ENCODE results near the gene LZTS3. TPM values are rescaled to one million over a fixed set of nuclear protein-coding genes. Genes with fewer than 3 reads are reported as not detected.
"Not testable (repeated sequence)": the region's sequence is repeated elsewhere in the genome, so short reads cannot be mapped to it uniquely, and the experiment has no call there.

LZTS3 gene
- total and polyA plus RNA-seq, 2 of the 13 experiments (the other 11 are each of a cell fraction or from before 2014, with no cell fraction given): 10.1 to 31.3 TPM

GRCh38 chr20:3125776-3126526 lies 47.4 kb downstream of the LZTS3 start (continued):
- TF ChIP-seq ZBTB33 (CRISPR knock-in tag; IDR thresholded peaks at IDR 0.05): peak; percentile 61; the same call in 1 of the 2 replicates
- TF ChIP-seq RAD21 (CRISPR knock-in tag; IDR thresholded peaks at IDR 0.05): 0 out of 2 replicates have a peak, but pooled peaks have one; percentile 23
- peak; percentile 91 for TF ChIP-seq BCL6 (CRISPR knock-in tag; IDR thresholded peaks at IDR 0.05)
- TF ChIP-seq HNF1A (IDR thresholded peaks at IDR 0.05; ENCODE audit: low read depth): peak; percentile 62; the same call in 1 of the 2 replicates
- not testable (repeated sequence) for TF ChIP-seq HNF1A (CRISPR knock-in tag; IDR thresholded peaks at IDR 0.05; ENCODE audit: borderline replicate concordance); FOXA1 (IDR thresholded peaks at IDR 0.05); FOXP1 (IDR thresholded peaks at IDR 0.05)
- TF ChIP-seq FOXA1 (CRISPR knock-in tag; IDR thresholded peaks at IDR 0.05): 0 out of 2 replicates have a peak, but pooled peaks have one; percentile 22
- peak in 1 of 2 experiments; percentile 65; a peak in 1 of 4 replicates for TF ChIP-seq NR2F1 (CRISPR knock-in tag; IDR thresholded peaks at IDR 0.05)
- TF ChIP-seq ZGPAT (CRISPR knock-in tag; IDR thresholded peaks at IDR 0.05): peak; percentile 64; the same call in 1 of the 2 replicates
- 0 out of 2 replicates have a peak, but pooled peaks have one; percentile 53 for TF ChIP-seq SOX5 (CRISPR knock-in tag; IDR thresholded peaks at IDR 0.05; ENCODE audit: borderline replicate concordance)
- TF ChIP-seq GATAD2A (CRISPR knock-in tag; IDR thresholded peaks at IDR 0.05): peak; percentile 93
- TF ChIP-seq FOXK1 (CRISPR knock-in tag; IDR thresholded peaks at IDR 0.05; ENCODE audit: borderline replicate concordance, low read depth): peak; percentile 41; the same call in 1 of the 2 replicates
- TF ChIP-seq MED1 (CRISPR knock-in tag; IDR thresholded peaks at IDR 0.05): peak; percentile 40; the same call in 1 of the 2 replicates
- TF ChIP-seq RCOR2 (CRISPR knock-in tag; IDR thresholded peaks at IDR 0.05): peak; percentile 75
- peak; percentile 56 for TF ChIP-seq FOXP1 (CRISPR knock-in tag; IDR thresholded peaks at IDR 0.05)
- 0 out of 2 replicates have a peak, but pooled peaks have one; percentile 22 for TF ChIP-seq POGK (CRISPR knock-in tag; conservative IDR thresholded peaks at IDR 0.05)
- 0 out of 2 replicates have a peak, but pooled peaks have one; percentile 24 for TF ChIP-seq HOXA5 (CRISPR knock-in tag; IDR thresholded peaks at IDR 0.05)
- TF ChIP-seq ZNF652 (CRISPR knock-in tag; IDR thresholded peaks at IDR 0.05; ENCODE audit: borderline replicate concordance, low read depth): peak; percentile 91
- TF ChIP-seq NFKBIZ (CRISPR knock-in tag; IDR thresholded peaks at IDR 0.05): 0 out of 2 replicates have a peak, but pooled peaks have one; percentile 13
